ENCODE data around the gene TGFA.

GRCh38 chr2:70556608-70557007 is 3.0 kb upstream of the TGFA start:
- TF ChIP-seq, protein P1, sequence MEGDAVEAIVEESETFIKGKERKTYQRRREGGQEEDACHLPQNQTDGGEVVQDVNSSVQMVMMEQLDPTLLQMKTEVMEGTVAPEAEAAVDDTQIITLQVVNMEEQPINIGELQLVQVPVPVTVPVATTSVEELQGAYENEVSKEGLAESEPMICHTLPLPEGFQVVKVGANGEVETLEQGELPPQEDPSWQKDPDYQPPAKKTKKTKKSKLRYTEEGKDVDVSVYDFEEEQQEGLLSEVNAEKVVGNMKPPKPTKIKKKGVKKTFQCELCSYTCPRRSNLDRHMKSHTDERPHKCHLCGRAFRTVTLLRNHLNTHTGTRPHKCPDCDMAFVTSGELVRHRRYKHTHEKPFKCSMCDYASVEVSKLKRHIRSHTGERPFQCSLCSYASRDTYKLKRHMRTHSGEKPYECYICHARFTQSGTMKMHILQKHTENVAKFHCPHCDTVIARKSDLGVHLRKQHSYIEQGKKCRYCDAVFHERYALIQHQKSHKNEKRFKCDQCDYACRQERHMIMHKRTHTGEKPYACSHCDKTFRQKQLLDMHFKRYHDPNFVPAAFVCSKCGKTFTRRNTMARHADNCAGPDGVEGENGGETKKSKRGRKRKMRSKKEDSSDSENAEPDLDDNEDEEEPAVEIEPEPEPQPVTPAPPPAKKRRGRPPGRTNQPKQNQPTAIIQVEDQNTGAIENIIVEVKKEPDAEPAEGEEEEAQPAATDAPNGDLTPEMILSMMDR (IDR thresholded peaks at IDR 0.05): no peak
- TF ChIP-seq POLR2AphosphoS5 (IDR thresholded peaks at IDR 0.05) (no peak), POLR2A (IDR thresholded peaks at IDR 0.05; ENCODE audit: low read depth) (no peak), EP300 (IDR thresholded peaks at IDR 0.05) (no peak)

Measured in esophagus muscularis mucosa (tissue), 4 donors.